Kidney epithelial cell (primary cell): ENCODE data around the gene NXT2. TPM values are rescaled to one million over a fixed set of nuclear protein-coding genes. Genes with fewer than 3 reads are reported as not detected.

Source experiments
- DNase-seq: peaks from one replicate; pipeline ENCODE4 v3.0.0-alpha.2; 2010; ENCODE audit warnings: low read depth
- H3K27me3 ChIP-seq: 2 replicates; pipeline ENCODE4 v1.6.0; 2011; ENCODE audit warnings: low read length; ENCODE audit not compliant: control insufficient read depth, insufficient read depth
- H3K36me3 ChIP-seq: 2 replicates; pipeline ENCODE4 v1.5.1; 2011; ENCODE audit warnings: low read length; ENCODE audit not compliant: control insufficient read depth, insufficient read depth
- H3K4me3 ChIP-seq: 2 replicates; pipeline ENCODE4 v1.5.1; 2011; ENCODE audit warnings: low read depth, mild to moderate bottlenecking, control low read depth, low read length
- total RNA-seq: library from RNA; depleted of rRNA; stranded (reverse); fragments of >200 nt; gene quantifications from 2 replicates; pipeline ENCODE4 v1.2.3, GENCODE V29; 2015
- TF ChIP-seq, protein P1 (sequence below): IDR thresholded peaks from 2 replicates; pipeline ENCODE4 v1.5.1; 2011; ENCODE audit warnings: mild to moderate bottlenecking, moderate library complexity, low read length, control low read depth, inconsistent platforms; ENCODE audit not compliant: insufficient read depth, poor library complexity, severe bottlenecking

The NXT2 gene
- total RNA-seq, 1 donor from 2014 or later = 7.6 TPM

DNA sequence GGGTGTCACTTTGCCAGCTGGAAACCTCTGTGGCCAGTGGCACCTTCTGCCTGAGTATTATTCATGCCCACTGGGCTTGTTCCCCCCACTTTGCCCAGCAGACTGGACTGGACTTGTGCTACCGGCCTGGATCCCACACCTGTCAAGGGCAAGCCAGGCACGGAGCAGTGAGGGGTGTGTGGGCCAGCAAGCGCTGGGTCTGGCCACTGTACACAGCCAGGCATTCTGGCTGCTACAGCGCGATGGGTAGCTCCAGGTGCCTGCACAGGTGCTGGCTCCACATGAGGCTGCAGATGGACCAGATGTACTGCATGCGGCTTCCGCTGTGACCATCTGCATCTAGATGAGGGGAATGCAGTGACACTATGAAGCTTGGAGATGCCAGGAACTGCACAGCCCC, 48.8 kb downstream of the NXT2 start:
- Histone ChIP-seq H3K27me3 (peaks cover 4% of the 10 kb centered on the region), H3K4me3 (no peak overlapping the region), H3K36me3 (no peaks in the 10 kb centered on the region)
- TF ChIP-seq, protein P1, sequence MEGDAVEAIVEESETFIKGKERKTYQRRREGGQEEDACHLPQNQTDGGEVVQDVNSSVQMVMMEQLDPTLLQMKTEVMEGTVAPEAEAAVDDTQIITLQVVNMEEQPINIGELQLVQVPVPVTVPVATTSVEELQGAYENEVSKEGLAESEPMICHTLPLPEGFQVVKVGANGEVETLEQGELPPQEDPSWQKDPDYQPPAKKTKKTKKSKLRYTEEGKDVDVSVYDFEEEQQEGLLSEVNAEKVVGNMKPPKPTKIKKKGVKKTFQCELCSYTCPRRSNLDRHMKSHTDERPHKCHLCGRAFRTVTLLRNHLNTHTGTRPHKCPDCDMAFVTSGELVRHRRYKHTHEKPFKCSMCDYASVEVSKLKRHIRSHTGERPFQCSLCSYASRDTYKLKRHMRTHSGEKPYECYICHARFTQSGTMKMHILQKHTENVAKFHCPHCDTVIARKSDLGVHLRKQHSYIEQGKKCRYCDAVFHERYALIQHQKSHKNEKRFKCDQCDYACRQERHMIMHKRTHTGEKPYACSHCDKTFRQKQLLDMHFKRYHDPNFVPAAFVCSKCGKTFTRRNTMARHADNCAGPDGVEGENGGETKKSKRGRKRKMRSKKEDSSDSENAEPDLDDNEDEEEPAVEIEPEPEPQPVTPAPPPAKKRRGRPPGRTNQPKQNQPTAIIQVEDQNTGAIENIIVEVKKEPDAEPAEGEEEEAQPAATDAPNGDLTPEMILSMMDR = no peak
- no peak for DNase-seq

- H3K36me3 ChIP-seq = no peaks in the 10 kb centered on the region
- H3K4me3 ChIP-seq = no peak overlapping the region
- DNase-seq = no peak
- TF ChIP-seq, protein P1 = no peak
- peaks cover 4% of the 10 kb centered on the region for H3K27me3 ChIP-seq
These were observed 53.5 kb downstream of the NXT2 start for GRCh38 chrX:109590176-109590575.

Other genes starting within 250 kb of the NXT2 start
- not detected in 2 replicates for gene GUCY2F, start 54.8 kb upstream of the NXT2 start, total RNA-seq
- not detected in 2 replicates for gene KCNE5, start 88.3 kb downstream of the NXT2 start, total RNA-seq
- gene ACSL4, start 196.4 kb downstream of the NXT2 start, total RNA-seq = 68.0 and 70.4 TPM in 2 replicates